Type B pancreatic cell (in vitro differentiated cells): ENCODE data around the gene SNX30. TPM values are rescaled to one million over a fixed set of nuclear protein-coding genes. Genes with fewer than 3 reads are reported as not detected.

ENCODE experiments used
- DNase-seq: peaks from one replicate; pipeline ENCODE4 v3.0.0; 2021; ENCODE audit warnings: mixed read lengths; ENCODE audit not compliant: unreplicated experiment; ENCODE audit errors: extremely low spot score
- H3K27ac Mint-ChIP-seq: 2 replicates; pipeline ENCODE4 v1.8.0; 2021; ENCODE audit warnings: mild to moderate bottlenecking, mixed read lengths
- H3K27me3 Mint-ChIP-seq: 2 replicates; pipeline ENCODE4 v1.8.0; 2021; ENCODE audit warnings: mixed read lengths
- H3K36me3 Mint-ChIP-seq: 2 replicates; pipeline ENCODE4 v1.8.0; 2021; ENCODE audit warnings: mixed read lengths
- H3K4me1 Mint-ChIP-seq: one replicate; pipeline ENCODE4 v1.8.0; 2021; ENCODE audit warnings: mixed read lengths; ENCODE audit not compliant: unreplicated experiment
- H3K4me3 Mint-ChIP-seq: 2 replicates; pipeline ENCODE4 v1.8.0; 2021; ENCODE audit warnings: mild to moderate bottlenecking, mixed read lengths
- H3K9me3 Mint-ChIP-seq: 2 replicates; pipeline ENCODE4 v1.8.0; 2021; ENCODE audit warnings: mixed read lengths
- CTCF ChIP-seq: fragments of 200-600 bp; sonication (generic); conservative IDR thresholded peaks from 2 replicates; pipeline ENCODE4 v1.5.0; 2021; ENCODE audit warnings: antibody characterized with exemption, mild to moderate bottlenecking
- total RNA-seq: library from RNA; stranded (reverse); gene quantifications from 2 replicates; pipeline ENCODE4 v1.2.1, GENCODE V29; 2021; ENCODE audit warnings: low replicate concordance

The SNX30 gene
- total RNA-seq, 1 donor from 2014 or later = 10.6 TPM

- no peak overlapping the region for H3K4me3 Mint-ChIP-seq
- H3K4me1 Mint-ChIP-seq = peaks cover 5% of the 10 kb centered on the region
- peaks cover 4% of the 10 kb centered on the region for H3K9me3 Mint-ChIP-seq
- no peak for DNase-seq
- H3K27ac Mint-ChIP-seq = no peak overlapping the region
- no peak for TF ChIP-seq CTCF
- H3K36me3 Mint-ChIP-seq = peaks cover 7% of the 10 kb centered on the region
- H3K27me3 Mint-ChIP-seq = no peaks in the 10 kb centered on the region
Observed at GRCh38 chr9:112823257-112823656, 72.7 kb downstream of the SNX30 start.

- H3K4me3 Mint-ChIP-seq = no peak overlapping the region
- DNase-seq = no peak
- H3K9me3 Mint-ChIP-seq = no peaks in the 10 kb centered on the region
- peaks cover 3% of the 10 kb centered on the region for H3K36me3 Mint-ChIP-seq
- H3K4me1 Mint-ChIP-seq = peaks cover 4% of the 10 kb centered on the region
- H3K27me3 Mint-ChIP-seq = no peaks in the 10 kb centered on the region
- peak overlapping the region; percentile 29 for H3K27ac Mint-ChIP-seq
- TF ChIP-seq CTCF = no peak
Observed at GRCh38 chr9:112831281-112831851, 80.8 kb downstream of the SNX30 start.

GRCh38 chr9:112831969-112832368 lies 81.4 kb downstream of the SNX30 start:
- Mint-ChIP-seq H3K4me3 (peak overlapping the region; percentile 25), H3K27me3 (no peaks in the 10 kb centered on the region), H3K4me1 (peaks cover 6% of the 10 kb centered on the region), H3K36me3 (peaks cover 6% of the 10 kb centered on the region), H3K27ac (peak overlapping the region; percentile 29), H3K9me3 (no peaks in the 10 kb centered on the region)
- no peak for TF ChIP-seq CTCF
- DNase-seq = no peak

DNA sequence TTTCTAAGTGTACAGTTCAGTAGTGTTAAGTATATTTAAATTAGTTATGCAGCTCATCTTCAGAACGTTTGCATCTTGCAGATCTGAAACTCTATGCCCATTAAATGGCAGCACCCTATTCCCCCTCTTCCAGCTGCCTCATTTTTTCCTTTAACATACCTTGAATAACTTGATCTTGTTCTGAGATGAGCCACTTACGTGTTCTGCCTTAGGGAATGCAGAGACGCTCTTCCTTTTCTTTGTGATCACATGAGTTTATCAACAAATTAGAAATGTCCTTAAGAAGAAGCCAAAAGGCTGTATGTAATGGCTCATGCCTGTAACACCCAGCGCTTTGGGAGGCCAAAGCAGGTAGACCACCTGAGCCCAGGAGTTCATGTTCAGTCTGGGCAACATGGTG lies 82.5 kb downstream of the SNX30 start:
- H3K27me3 Mint-ChIP-seq = no peaks in the 10 kb centered on the region
- no peak for TF ChIP-seq CTCF
- H3K36me3 Mint-ChIP-seq = peaks cover 9% of the 10 kb centered on the region
- no peak overlapping the region for H3K4me3 Mint-ChIP-seq
- H3K9me3 Mint-ChIP-seq = no peaks in the 10 kb centered on the region
- no peak overlapping the region for H3K27ac Mint-ChIP-seq
- no peak for DNase-seq
- H3K4me1 Mint-ChIP-seq = peaks cover 6% of the 10 kb centered on the region

- Mint-ChIP-seq H3K4me3 (no peak overlapping the region), H3K4me1 (peaks cover 12% of the 10 kb centered on the region), H3K27ac (peak overlapping the region; percentile 48), H3K27me3 (no peaks in the 10 kb centered on the region), H3K9me3 (no peaks in the 10 kb centered on the region), H3K36me3 (peaks cover 21% of the 10 kb centered on the region)
- no peak for TF ChIP-seq CTCF
- no peak for DNase-seq
Observed at GRCh38 chr9:112836394-112836793, 85.8 kb downstream of the SNX30 start.

GRCh38 chr9:112838342-112838741 lies 87.8 kb downstream of the SNX30 start:
- DNase-seq = no peak
- no peaks in the 10 kb centered on the region for H3K9me3 Mint-ChIP-seq
- H3K27ac Mint-ChIP-seq = no peak overlapping the region
- peaks cover 12% of the 10 kb centered on the region for H3K4me1 Mint-ChIP-seq
- no peak for TF ChIP-seq CTCF
- no peaks in the 10 kb centered on the region for H3K27me3 Mint-ChIP-seq
- peaks cover 18% of the 10 kb centered on the region for H3K36me3 Mint-ChIP-seq
- H3K4me3 Mint-ChIP-seq = no peak overlapping the region
